Amniotic stem cell (primary cell): ENCODE measurements around the gene GRM5.
"Not testable (repeated sequence)": the region's sequence is repeated elsewhere in the genome, so short reads cannot be mapped to it uniquely, and the experiment has no call there.

Experiments used
- DNase-seq: peaks from one replicate; lab custom pipeline; 2025; lab: John Stamatoyannopoulos, UW

Gene GRM5

GRCh38 chr11:89065651-89066201 lies at the start of gene GRM5:
GRM5 (minus strand) TSS chr11:89065982; CDS start chr11:89047872, 18,110 bp downstream.
- DNase-seq, result not testable (repeated sequence)

- not testable (repeated sequence) for DNase-seq
Measured at GRCh38 chr11:89097956-89098355, 32.2 kb upstream of the GRM5 start.

GRCh38 chr11:89093806-89094205 lies 28.0 kb upstream of the GRM5 start:
- not testable (repeated sequence) for DNase-seq

- not testable (repeated sequence) for DNase-seq
Measured at GRCh38 chr11:89084951-89085350, 19.2 kb upstream of the GRM5 start.

GRCh38 chr11:89070911-89071310 lies 5.1 kb upstream of the GRM5 start:
- not testable (repeated sequence) for DNase-seq

GRCh38 chr11:89067264-89067663 lies 1.5 kb upstream of the GRM5 start:
- DNase-seq, result no peak

- DNase-seq, result no peak
Measured at GRCh38 chr11:89065066-89065465, 716 bp downstream of the GRM5 start.

- not testable (repeated sequence) for DNase-seq
Measured at GRCh38 chr11:89063481-89063951, 2.3 kb downstream of the GRM5 start.

- not testable (repeated sequence) for DNase-seq
Measured at GRCh38 chr11:89062771-89063298, 2.9 kb downstream of the GRM5 start.

- DNase-seq, result not testable (repeated sequence)
Measured at GRCh38 chr11:89061839-89062238, 3.9 kb downstream of the GRM5 start.

- DNase-seq, result not testable (repeated sequence)
Measured at GRCh38 chr11:89057406-89057805, 8.4 kb downstream of the GRM5 start.

GRCh38 chr11:89052220-89052619 lies 13.6 kb downstream of the GRM5 start:
- DNase-seq, result no peak

- not testable (repeated sequence) for DNase-seq
Measured at GRCh38 chr11:89047159-89047558, 18.6 kb downstream of the GRM5 start.

GRCh38 chr11:89043861-89044588 lies 21.8 kb downstream of the GRM5 start:
- DNase-seq, result not testable (repeated sequence)

- not testable (repeated sequence) for DNase-seq
Measured at GRCh38 chr11:89029671-89030070, 36.1 kb downstream of the GRM5 start.

- no peak for DNase-seq
Measured at GRCh38 chr11:89021339-89021738, 44.4 kb downstream of the GRM5 start.

GRCh38 chr11:89019827-89020547 lies 45.8 kb downstream of the GRM5 start:
- not testable (repeated sequence) for DNase-seq

GRCh38 chr11:89016214-89016613 lies 49.6 kb downstream of the GRM5 start:
- DNase-seq, result no peak

GRCh38 chr11:89015614-89016013 lies 50.2 kb downstream of the GRM5 start:
- no peak for DNase-seq

GRCh38 chr11:89000852-89001251 lies 64.9 kb downstream of the GRM5 start:
- not testable (repeated sequence) for DNase-seq

GRCh38 chr11:88979641-88980040 lies 86.1 kb downstream of the GRM5 start:
- DNase-seq, result peak; percentile 3

GRCh38 chr11:88978992-88979391 lies 86.8 kb downstream of the GRM5 start:
- not testable (repeated sequence) for DNase-seq
